A673 (cell line): ENCODE results near the gene ADARB2. TPM values are rescaled to one million over a fixed set of nuclear protein-coding genes. Genes with fewer than 3 reads are reported as not detected.

Experiments
- BruUV-seq: library from RNA; stranded (reverse); fragments of 400-500 nt; replicated peaks from 2 replicates; lab custom pipeline; 2021; lab: Mats Ljungman, UMichigan
- CTCF ChIA-PET: fragments of 300-600 bp; sonication (Branson Sonifier 250); formaldehyde crosslinking; loops from one replicate; lab custom pipeline; 2022; ENCODE audit warnings: antibody characterized with exemption; lab: Charles Lee
- POLR2A ChIA-PET: fragments of 300-600 bp; sonication (Branson Sonifier 250); formaldehyde crosslinking; loops from one replicate; lab custom pipeline; 2022; ENCODE audit warnings: antibody characterized with exemption; ENCODE audit not compliant: low non-redundant PET; lab: Charles Lee
- DNase-seq: peaks from one replicate; pipeline ENCODE4 v3.0.0-alpha.2; 2015; ENCODE audit warnings: low spot score
- H3K27ac ChIP-seq: fragments of 200-600 bp; sonication (generic); 2 replicates; pipeline ENCODE4 v1.5.1; 2016; ENCODE audit warnings: mixed run types, low read depth, mild to moderate bottlenecking, mixed read lengths, antibody characterized with exemption, low read length; ENCODE audit not compliant: poor library complexity, severe bottlenecking
- H3K27me3 ChIP-seq: fragments of 200-600 bp; sonication (generic); replicated peaks from 2 replicates; pipeline ENCODE4 v1.6.1; 2017; ENCODE audit warnings: mixed run types, low read depth, mild to moderate bottlenecking, mixed read lengths, antibody characterized with exemption, low read length; ENCODE audit not compliant: insufficient read depth, poor library complexity
- H3K36me3 ChIP-seq: fragments of 200-600 bp; sonication (generic); 2 replicates; pipeline ENCODE4 v1.6.1; 2016; ENCODE audit warnings: mixed run types, mild to moderate bottlenecking, mixed read lengths, antibody characterized with exemption, low read length; ENCODE audit not compliant: insufficient read depth, poor library complexity, severe bottlenecking
- H3K4me1 ChIP-seq: fragments of 200-600 bp; sonication (generic); 2 replicates; pipeline ENCODE4 v1.6.1; 2017; ENCODE audit warnings: mixed run types, mild to moderate bottlenecking, mixed read lengths, antibody characterized with exemption, low read length; ENCODE audit not compliant: insufficient read depth, poor library complexity, severe bottlenecking
- H3K4me3 ChIP-seq: fragments of 200-600 bp; sonication (generic); 2 replicates; pipeline ENCODE4 v1.5.1; 2016; ENCODE audit warnings: low read depth, mixed run types, mild to moderate bottlenecking, mixed read lengths, low read length; ENCODE audit not compliant: poor library complexity, severe bottlenecking
- H3K9me3 ChIP-seq: fragments of 200-600 bp; sonication (generic); 2 replicates; pipeline ENCODE4 v1.6.1; 2016; ENCODE audit warnings: mixed run types, low read depth, mild to moderate bottlenecking, mixed read lengths, antibody characterized with exemption, low read length; ENCODE audit not compliant: poor library complexity, severe bottlenecking
- EZH2 ChIP-seq: fragments of 200-600 bp; sonication (generic); IDR thresholded peaks from 2 replicates; pipeline ENCODE4 v1.6.1; 2017; ENCODE audit warnings: borderline replicate concordance, low read depth, mild to moderate bottlenecking, mixed read lengths, antibody characterized with exemption, low read length; ENCODE audit not compliant: poor library complexity, severe bottlenecking
- intact Hi-C: fragments of 100-400 bp; cut with micrococcal nuclease; formaldehyde crosslinking; loops from one replicate; pipeline ENCODE4 v1.10.0; 2022; ENCODE audit not compliant: unreplicated experiment
- total RNA-seq: library from RNA; stranded (reverse); gene quantifications from 2 replicates; pipeline ENCODE4 v1.2.3, GENCODE V29; 2021
- TF ChIP-seq, protein P1 (sequence below): fragments of 300-800, 200-600 bp; sonication (generic); conservative IDR thresholded peaks from 2 replicates; pipeline ENCODE4 v1.5.1; 2017; ENCODE audit warnings: low read depth, mild to moderate bottlenecking, antibody characterized with exemption, low read length, moderate library complexity, mixed read lengths

Gene ADARB2
- total RNA-seq, 1 experiment from 2014 or later: not detected

DNA sequence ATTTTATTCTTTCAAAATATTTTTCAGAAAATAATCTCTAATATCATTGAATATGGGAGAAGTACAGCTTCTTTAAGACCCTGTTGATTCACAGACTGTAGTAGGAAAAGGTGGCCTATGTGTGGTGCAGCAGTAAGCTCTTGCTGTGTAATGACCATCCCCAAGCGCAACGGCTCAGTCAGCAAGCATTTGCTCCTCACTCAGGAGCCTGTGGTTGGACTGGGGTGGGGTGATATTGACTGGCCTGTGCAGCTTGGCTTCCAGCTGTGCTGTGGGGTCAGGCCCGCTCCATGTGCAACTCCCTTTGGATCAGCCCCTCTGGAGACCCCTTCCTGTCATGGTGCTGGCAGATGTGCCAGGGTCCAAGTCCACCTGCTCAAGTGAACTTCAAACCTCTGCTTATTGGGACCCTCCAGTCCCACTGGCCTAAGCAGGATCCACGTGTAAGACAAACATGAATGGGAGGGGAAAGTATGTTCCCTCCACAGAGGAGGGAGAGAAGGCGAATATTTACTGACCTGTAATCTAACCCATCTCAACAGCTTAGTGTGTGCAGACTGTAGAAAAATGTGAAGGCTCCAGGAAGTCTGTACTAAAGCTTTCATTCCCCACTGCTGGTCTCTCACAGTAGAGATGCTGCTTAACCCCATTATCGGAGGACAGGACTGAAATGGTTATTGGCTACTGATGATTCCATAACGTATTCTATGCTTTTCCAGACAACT is 441.4 kb downstream of the ADARB2 start:
- Histone ChIP-seq H3K36me3 (no peaks in the 10 kb centered on the region), H3K4me3 (no peak overlapping the region), H3K27ac (no peak overlapping the region), H3K9me3 (no peaks in the 10 kb centered on the region), H3K27me3 (peaks cover 95% of the 10 kb centered on the region), H3K4me1 (no peaks in the 10 kb centered on the region)
- BruUV-seq: no TSS peak
- TF ChIP-seq, protein P1, sequence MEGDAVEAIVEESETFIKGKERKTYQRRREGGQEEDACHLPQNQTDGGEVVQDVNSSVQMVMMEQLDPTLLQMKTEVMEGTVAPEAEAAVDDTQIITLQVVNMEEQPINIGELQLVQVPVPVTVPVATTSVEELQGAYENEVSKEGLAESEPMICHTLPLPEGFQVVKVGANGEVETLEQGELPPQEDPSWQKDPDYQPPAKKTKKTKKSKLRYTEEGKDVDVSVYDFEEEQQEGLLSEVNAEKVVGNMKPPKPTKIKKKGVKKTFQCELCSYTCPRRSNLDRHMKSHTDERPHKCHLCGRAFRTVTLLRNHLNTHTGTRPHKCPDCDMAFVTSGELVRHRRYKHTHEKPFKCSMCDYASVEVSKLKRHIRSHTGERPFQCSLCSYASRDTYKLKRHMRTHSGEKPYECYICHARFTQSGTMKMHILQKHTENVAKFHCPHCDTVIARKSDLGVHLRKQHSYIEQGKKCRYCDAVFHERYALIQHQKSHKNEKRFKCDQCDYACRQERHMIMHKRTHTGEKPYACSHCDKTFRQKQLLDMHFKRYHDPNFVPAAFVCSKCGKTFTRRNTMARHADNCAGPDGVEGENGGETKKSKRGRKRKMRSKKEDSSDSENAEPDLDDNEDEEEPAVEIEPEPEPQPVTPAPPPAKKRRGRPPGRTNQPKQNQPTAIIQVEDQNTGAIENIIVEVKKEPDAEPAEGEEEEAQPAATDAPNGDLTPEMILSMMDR: no peak
- no peak for TF ChIP-seq EZH2
- no peak for DNase-seq
- CTCF ChIA-PET: no interaction called here
- POLR2A ChIA-PET: no interaction called here
- intact Hi-C loops: no loop called here

DNA sequence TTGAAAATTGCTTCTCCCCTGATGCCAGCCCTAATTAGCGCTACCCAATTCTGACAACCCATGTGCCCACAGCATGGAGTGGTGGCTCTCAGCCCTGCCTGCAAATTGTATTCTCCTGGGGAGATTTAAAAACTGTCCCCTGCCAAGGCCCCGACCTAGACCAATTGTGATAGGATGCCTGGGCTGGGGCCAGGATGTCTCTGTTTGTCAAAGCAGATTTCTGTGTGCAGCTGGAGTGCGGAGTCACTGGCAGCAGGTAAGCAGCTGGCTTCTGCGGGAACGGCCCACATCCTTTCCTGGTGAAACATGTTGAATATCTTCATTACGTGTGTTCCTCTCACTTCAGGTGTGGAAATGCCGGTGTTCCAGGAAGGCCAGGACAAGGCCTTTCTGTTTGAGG is 442.6 kb downstream of the ADARB2 start:
- H3K27ac ChIP-seq: no peak overlapping the region
- H3K4me1 ChIP-seq: no peaks in the 10 kb centered on the region
- H3K36me3 ChIP-seq: no peaks in the 10 kb centered on the region

GRCh38 chr10:1293636-1294435 is 443.5 kb downstream of the ADARB2 start:
- peaks cover 93% of the 10 kb centered on the region for H3K27me3 ChIP-seq
- H3K4me3 ChIP-seq: no peak overlapping the region
- intact Hi-C loops: no loop called here
- no peaks in the 10 kb centered on the region for H3K36me3 ChIP-seq
- no peak overlapping the region for H3K27ac ChIP-seq
- ChIA-PET POLR2A (no interaction called here), CTCF (no interaction called here)
- DNase-seq: no peak
- no peaks in the 10 kb centered on the region for H3K9me3 ChIP-seq
- no peaks in the 10 kb centered on the region for H3K4me1 ChIP-seq
- TF ChIP-seq, protein P1: no peak
- no peak for TF ChIP-seq EZH2
- no TSS peak for BruUV-seq

More for the DNA sequence above, 442.6 kb downstream of the ADARB2 start:
- no peak for DNase-seq
- ChIA-PET POLR2A (no interaction called here), CTCF (no interaction called here)
- Histone ChIP-seq H3K27me3 (peaks cover 94% of the 10 kb centered on the region), H3K4me3 (no peak overlapping the region), H3K9me3 (no peaks in the 10 kb centered on the region)
- TF ChIP-seq EZH2: no peak
- TF ChIP-seq, protein P1: no peak
- BruUV-seq: no TSS peak
- intact Hi-C loops: no loop called here
